ENCODE measurements around the gene BEST3. TPM values are rescaled to one million over a fixed set of nuclear protein-coding genes. Genes with fewer than 3 reads are reported as not detected.

The BEST3 gene
- total RNA-seq, 4 donors from 2014 or later: 0.21 TPM; not detected in 3

- no peak overlapping the region for H3K27ac ChIP-seq
- no peaks in the 10 kb centered on the region for H3K9me3 ChIP-seq
- H3K4me3 ChIP-seq: no peak overlapping the region
- intact Hi-C loops (cut with DNase I; ENCODE audit: low total_unique reads): no loop called here
- TF ChIP-seq POLR2A (IDR thresholded peaks at IDR 0.05) (no peak), CTCF (IDR thresholded peaks at IDR 0.05) (no peak)
- H3K4me1 ChIP-seq: no peaks in the 10 kb centered on the region
- no peaks in the 10 kb centered on the region for H3K36me3 ChIP-seq
- DNase-seq: no peak
- no peaks in the 10 kb centered on the region for H3K27me3 ChIP-seq
These were observed 2.7 kb upstream of the BEST3 start for GRCh38 chr12:69701826-69702225.

GRCh38 chr12:69698054-69698453 is 1.0 kb downstream of the BEST3 start:
- no peaks in the 10 kb centered on the region for H3K36me3 ChIP-seq
- intact Hi-C loops (cut with DNase I; ENCODE audit: low total_unique reads): no loop called here
- TF ChIP-seq CTCF (IDR thresholded peaks at IDR 0.05) (no peak), POLR2A (IDR thresholded peaks at IDR 0.05) (no peak)
- no peaks in the 10 kb centered on the region for H3K4me1 ChIP-seq
- no peak overlapping the region for H3K27ac ChIP-seq
- no peaks in the 10 kb centered on the region for H3K9me3 ChIP-seq
- DNase-seq: no peak
- H3K4me3 ChIP-seq: no peak overlapping the region
- no peaks in the 10 kb centered on the region for H3K27me3 ChIP-seq

- DNase-seq: no peak
- intact Hi-C loops (cut with DNase I; ENCODE audit: low total_unique reads): no loop called here
- no peaks in the 10 kb centered on the region for H3K4me1 ChIP-seq
- H3K9me3 ChIP-seq: no peaks in the 10 kb centered on the region
- no peaks in the 10 kb centered on the region for H3K27me3 ChIP-seq
- no peak for TF ChIP-seq POLR2A (IDR thresholded peaks at IDR 0.05)
- no peak for TF ChIP-seq CTCF (IDR thresholded peaks at IDR 0.05)
- H3K27ac ChIP-seq: no peak overlapping the region
- H3K36me3 ChIP-seq: no peaks in the 10 kb centered on the region
- H3K4me3 ChIP-seq: no peak overlapping the region
These were observed 5.0 kb downstream of the BEST3 start for GRCh38 chr12:69694123-69694522.

GRCh38 chr12:69689638-69690037 is 9.5 kb downstream of the BEST3 start:
- H3K36me3 ChIP-seq: no peaks in the 10 kb centered on the region
- no peak overlapping the region for H3K4me3 ChIP-seq
- H3K27me3 ChIP-seq: no peaks in the 10 kb centered on the region
- H3K4me1 ChIP-seq: no peaks in the 10 kb centered on the region
- TF ChIP-seq CTCF (IDR thresholded peaks at IDR 0.05): no peak
- intact Hi-C loops (cut with DNase I; ENCODE audit: low total_unique reads): no loop called here
- H3K27ac ChIP-seq: no peak overlapping the region
- no peak for DNase-seq
- H3K9me3 ChIP-seq: no peaks in the 10 kb centered on the region

GRCh38 chr12:69688471-69689427 is 10.4 kb downstream of the BEST3 start:
- TF ChIP-seq POLR2A (IDR thresholded peaks at IDR 0.05) (no peak), CTCF (IDR thresholded peaks at IDR 0.05) (no peak)
- H3K27me3 ChIP-seq: no peaks in the 10 kb centered on the region
- no peaks in the 10 kb centered on the region for H3K4me1 ChIP-seq
- H3K9me3 ChIP-seq: no peaks in the 10 kb centered on the region
- peak; percentile 22 to 50 for DNase-seq
- intact Hi-C loops (cut with DNase I; ENCODE audit: low total_unique reads): no loop called here
- no peak overlapping the region for H3K4me3 ChIP-seq
- H3K27ac ChIP-seq: no peak overlapping the region
- H3K36me3 ChIP-seq: no peaks in the 10 kb centered on the region

Measured in uterus (tissue), 4 donors.